Measurements from ENCODE around the gene CRYL1.

The CRYL1 gene

GRCh38 chr13:20431687-20432384 is 93.8 kb downstream of the CRYL1 start:
- no peak for FAIRE-seq

GRCh38 chr13:20431080-20431479 is 94.6 kb downstream of the CRYL1 start:
- FAIRE-seq (no peak), DNase-seq (ENCODE audit: insufficient read length, low spot score) (no peak)
- no peak for TF ChIP-seq CTCF (IDR thresholded peaks at IDR 0.05; ENCODE audit: insufficient read depth, missing control alignments)

More at GRCh38 chr13:20431687-20432384, 93.8 kb downstream of the CRYL1 start:
- no peak for TF ChIP-seq CTCF (IDR thresholded peaks at IDR 0.05; ENCODE audit: insufficient read depth, missing control alignments)
- DNase-seq (ENCODE audit: insufficient read length, low spot score) = no peak

- FAIRE-seq (no peak), DNase-seq (ENCODE audit: insufficient read length, low spot score) (no peak)
- no peak for TF ChIP-seq CTCF (IDR thresholded peaks at IDR 0.05; ENCODE audit: insufficient read depth, missing control alignments)
These were observed 95.4 kb downstream of the CRYL1 start for GRCh38 chr13:20430296-20430695.

GRCh38 chr13:20429682-20430081 is 96.0 kb downstream of the CRYL1 start:
- no peak for TF ChIP-seq CTCF (IDR thresholded peaks at IDR 0.05; ENCODE audit: insufficient read depth, missing control alignments)
- no peak for FAIRE-seq
- DNase-seq (ENCODE audit: insufficient read length, low spot score) = no peak

GRCh38 chr13:20428666-20429644 is 96.7 kb downstream of the CRYL1 start:
- TF ChIP-seq CTCF (IDR thresholded peaks at IDR 0.05; ENCODE audit: insufficient read depth, missing control alignments) = no peak
- FAIRE-seq = no peak
- DNase-seq (ENCODE audit: insufficient read length, low spot score) = no peak

- TF ChIP-seq CTCF (IDR thresholded peaks at IDR 0.05; ENCODE audit: insufficient read depth, missing control alignments) = no peak
- DNase-seq (ENCODE audit: insufficient read length, low spot score) (no peak), FAIRE-seq (no peak)
These were observed 98.8 kb downstream of the CRYL1 start for GRCh38 chr13:20426766-20427448.

All from D721Med (cell line).